ENCODE results near the gene CCNJ. TPM values are rescaled to one million over a fixed set of nuclear protein-coding genes. Genes with fewer than 3 reads are reported as not detected.

CCNJ gene
- total RNA-seq, 1 donor from 2014 or later = 42.9 TPM

DNA sequence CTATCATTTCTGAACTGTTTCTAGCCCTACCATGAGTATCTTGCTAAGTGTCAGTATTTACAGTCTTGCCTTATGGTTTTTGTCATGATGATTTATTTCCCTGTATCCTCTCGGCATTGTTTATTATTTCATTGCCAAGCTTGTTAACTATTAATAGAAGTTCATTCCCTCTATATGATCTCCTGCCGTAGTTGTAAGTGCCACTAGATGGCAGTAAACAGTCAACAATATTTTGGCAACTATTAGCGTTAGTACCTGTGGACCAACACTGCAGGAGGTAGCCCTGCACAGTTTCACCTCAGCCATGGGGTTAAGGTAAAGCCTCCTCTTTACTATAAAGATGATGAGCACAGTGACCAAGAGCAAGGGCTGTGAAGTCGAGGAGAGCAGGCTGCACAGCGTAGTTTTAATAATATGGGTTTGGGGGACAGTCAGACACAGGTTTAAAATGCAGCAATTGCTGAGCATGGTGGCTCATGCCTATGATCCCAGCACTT lies 26.1 kb upstream of the CCNJ start:
- no peak overlapping the region for H3K27ac Mint-ChIP-seq (ENCODE audit: unreplicated experiment)
- DNase-seq = no peak
- H3K9me3 Mint-ChIP-seq (ENCODE audit: unreplicated experiment) = no peaks in the 10 kb centered on the region
- no peaks in the 10 kb centered on the region for H3K36me3 Mint-ChIP-seq (ENCODE audit: unreplicated experiment)
- no peak overlapping the region for H3K4me3 Mint-ChIP-seq (ENCODE audit: unreplicated experiment)
- H3K27me3 Mint-ChIP-seq (ENCODE audit: unreplicated experiment) = no peaks in the 10 kb centered on the region
- H3K4me1 Mint-ChIP-seq (ENCODE audit: low read depth, unreplicated experiment) = peaks cover 2% of the 10 kb centered on the region
- TF ChIP-seq, protein P1, sequence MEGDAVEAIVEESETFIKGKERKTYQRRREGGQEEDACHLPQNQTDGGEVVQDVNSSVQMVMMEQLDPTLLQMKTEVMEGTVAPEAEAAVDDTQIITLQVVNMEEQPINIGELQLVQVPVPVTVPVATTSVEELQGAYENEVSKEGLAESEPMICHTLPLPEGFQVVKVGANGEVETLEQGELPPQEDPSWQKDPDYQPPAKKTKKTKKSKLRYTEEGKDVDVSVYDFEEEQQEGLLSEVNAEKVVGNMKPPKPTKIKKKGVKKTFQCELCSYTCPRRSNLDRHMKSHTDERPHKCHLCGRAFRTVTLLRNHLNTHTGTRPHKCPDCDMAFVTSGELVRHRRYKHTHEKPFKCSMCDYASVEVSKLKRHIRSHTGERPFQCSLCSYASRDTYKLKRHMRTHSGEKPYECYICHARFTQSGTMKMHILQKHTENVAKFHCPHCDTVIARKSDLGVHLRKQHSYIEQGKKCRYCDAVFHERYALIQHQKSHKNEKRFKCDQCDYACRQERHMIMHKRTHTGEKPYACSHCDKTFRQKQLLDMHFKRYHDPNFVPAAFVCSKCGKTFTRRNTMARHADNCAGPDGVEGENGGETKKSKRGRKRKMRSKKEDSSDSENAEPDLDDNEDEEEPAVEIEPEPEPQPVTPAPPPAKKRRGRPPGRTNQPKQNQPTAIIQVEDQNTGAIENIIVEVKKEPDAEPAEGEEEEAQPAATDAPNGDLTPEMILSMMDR (IDR thresholded peaks at IDR 0.05; ENCODE audit: partially characterized antibody, unreplicated experiment) = peak; percentile 76

DNA sequence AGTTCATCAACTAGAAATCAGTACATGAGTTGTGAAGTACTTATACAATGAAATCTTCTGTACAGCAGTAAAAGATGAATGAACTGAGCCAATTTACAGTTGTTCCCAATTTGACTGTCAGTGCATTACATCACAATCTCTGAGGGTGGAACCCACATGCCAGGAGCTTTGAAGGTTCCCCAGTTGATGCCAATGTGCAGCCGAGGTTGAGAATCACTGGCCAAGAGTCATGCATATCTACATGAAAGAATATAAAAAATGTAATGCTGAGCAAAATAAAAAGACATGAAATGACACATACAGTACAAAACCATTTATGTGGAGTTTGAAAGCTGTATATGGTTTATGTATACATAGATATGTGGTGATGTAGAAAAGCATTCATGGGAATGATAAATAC lies 22.1 kb upstream of the CCNJ start:
- H3K36me3 Mint-ChIP-seq (ENCODE audit: unreplicated experiment) = no peaks in the 10 kb centered on the region
- TF ChIP-seq, protein P1 (IDR thresholded peaks at IDR 0.05; ENCODE audit: partially characterized antibody, unreplicated experiment) = no peak
- H3K27me3 Mint-ChIP-seq (ENCODE audit: unreplicated experiment) = no peaks in the 10 kb centered on the region

DNA sequence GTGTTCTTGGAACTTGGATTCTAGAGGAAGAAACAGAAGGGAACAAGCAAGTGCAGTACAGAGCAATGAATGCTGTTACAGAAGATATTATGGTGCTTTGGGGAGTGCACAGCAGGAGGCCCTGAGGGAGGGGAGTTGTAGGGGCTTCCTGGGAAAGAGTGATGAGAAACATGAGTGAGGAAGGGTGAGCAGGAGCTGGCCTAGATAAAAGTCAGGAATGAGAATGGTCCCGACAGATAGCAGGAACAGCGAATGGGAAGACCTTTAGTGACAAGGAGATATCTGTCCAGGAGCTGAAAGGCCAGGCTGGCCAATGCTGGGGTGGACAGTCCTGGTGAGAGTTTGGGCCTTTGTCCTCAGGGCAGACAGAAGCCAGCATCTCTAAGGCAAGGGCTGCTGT lies 20.6 kb upstream of the CCNJ start:
- no peak overlapping the region for H3K4me3 Mint-ChIP-seq (ENCODE audit: unreplicated experiment)
- TF ChIP-seq, protein P1 (IDR thresholded peaks at IDR 0.05; ENCODE audit: partially characterized antibody, unreplicated experiment) = no peak
- H3K36me3 Mint-ChIP-seq (ENCODE audit: unreplicated experiment) = no peaks in the 10 kb centered on the region
- no peaks in the 10 kb centered on the region for H3K27me3 Mint-ChIP-seq (ENCODE audit: unreplicated experiment)
- no peak overlapping the region for H3K27ac Mint-ChIP-seq (ENCODE audit: unreplicated experiment)
- H3K9me3 Mint-ChIP-seq (ENCODE audit: unreplicated experiment) = no peaks in the 10 kb centered on the region
- DNase-seq = no peak
- H3K4me1 Mint-ChIP-seq (ENCODE audit: low read depth, unreplicated experiment) = peaks cover 2% of the 10 kb centered on the region

More for the DNA sequence above, 22.1 kb upstream of the CCNJ start:
- Mint-ChIP-seq H3K27ac (ENCODE audit: unreplicated experiment) (no peak overlapping the region), H3K4me1 (ENCODE audit: low read depth, unreplicated experiment) (peaks cover 2% of the 10 kb centered on the region), H3K9me3 (ENCODE audit: unreplicated experiment) (no peaks in the 10 kb centered on the region), H3K4me3 (ENCODE audit: unreplicated experiment) (no peak overlapping the region)
- no peak for DNase-seq

DNA sequence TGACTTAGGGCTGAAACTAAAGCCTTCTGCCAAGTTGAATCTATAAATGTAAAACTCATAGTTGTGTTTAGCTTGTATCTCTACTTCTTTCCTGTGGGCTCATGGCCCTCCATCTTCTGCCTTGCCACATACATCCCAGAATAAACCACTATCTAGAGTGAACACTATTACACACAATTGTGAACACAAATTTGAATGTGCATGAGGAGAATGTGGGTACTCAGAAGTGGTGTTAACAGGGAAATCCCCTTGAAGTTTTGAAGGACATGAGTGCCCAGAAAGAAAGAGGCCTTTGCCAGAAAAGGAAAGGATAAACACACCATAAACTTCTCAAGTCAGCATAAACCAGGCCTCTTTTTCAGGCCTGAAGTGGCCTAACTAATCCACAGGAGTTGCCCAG lies 20.2 kb upstream of the CCNJ start:
- DNase-seq = no peak
- Mint-ChIP-seq H3K27ac (ENCODE audit: unreplicated experiment) (no peak overlapping the region), H3K4me1 (ENCODE audit: low read depth, unreplicated experiment) (peaks cover 2% of the 10 kb centered on the region), H3K36me3 (ENCODE audit: unreplicated experiment) (no peaks in the 10 kb centered on the region), H3K9me3 (ENCODE audit: unreplicated experiment) (no peaks in the 10 kb centered on the region), H3K4me3 (ENCODE audit: unreplicated experiment) (no peak overlapping the region), H3K27me3 (ENCODE audit: unreplicated experiment) (no peaks in the 10 kb centered on the region)
- TF ChIP-seq, protein P1 (IDR thresholded peaks at IDR 0.05; ENCODE audit: partially characterized antibody, unreplicated experiment) = no peak

DNA sequence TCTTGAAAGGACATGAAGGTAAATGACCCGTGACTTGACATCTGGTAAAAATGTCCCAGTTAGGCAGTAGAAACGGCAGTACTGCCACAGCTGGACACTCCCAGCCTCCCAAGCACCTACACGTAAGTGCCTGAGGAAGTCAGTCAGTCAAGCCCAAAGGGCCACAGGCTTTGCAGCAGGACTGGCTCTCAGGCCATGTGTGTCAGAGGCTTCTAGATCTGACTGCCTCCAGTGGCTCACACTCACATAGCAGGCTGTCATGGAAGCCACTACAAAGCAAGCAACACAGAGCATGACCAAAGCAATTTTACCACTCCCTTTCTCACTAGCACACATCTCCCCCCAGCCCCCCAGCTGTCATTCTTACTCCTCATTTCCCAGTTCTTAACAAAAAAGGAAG lies 17.8 kb upstream of the CCNJ start:
- TF ChIP-seq, protein P1 (IDR thresholded peaks at IDR 0.05; ENCODE audit: partially characterized antibody, unreplicated experiment) = no peak
- Mint-ChIP-seq H3K27me3 (ENCODE audit: unreplicated experiment) (peaks cover 1% of the 10 kb centered on the region), H3K4me3 (ENCODE audit: unreplicated experiment) (no peak overlapping the region), H3K9me3 (ENCODE audit: unreplicated experiment) (no peaks in the 10 kb centered on the region), H3K4me1 (ENCODE audit: low read depth, unreplicated experiment) (no peaks in the 10 kb centered on the region), H3K36me3 (ENCODE audit: unreplicated experiment) (no peaks in the 10 kb centered on the region), H3K27ac (ENCODE audit: unreplicated experiment) (no peak overlapping the region)
- DNase-seq = no peak
